Heart right ventricle (tissue), 16 donors: ENCODE measurements around the gene CCDC102A. TPM values are rescaled to one million over a fixed set of nuclear protein-coding genes. Genes with fewer than 3 reads are reported as not detected.

Source experiments
- ATAC-seq, 8 donors: fragments of 200-7000 bp; cut with Tn5 transposase; one replicate each; pipeline ENCODE4 v1.9.1; 2020; ENCODE audit warnings: mild to moderate bottlenecking in 8 of 8, moderate library complexity in 8 of 8, moderate number of reproducible peaks in 1 of 8
- DNase-seq, 2 donors: peaks; one replicate each; pipeline ENCODE4 v3.0.0-alpha.2; 2020
- H3K27ac ChIP-seq, 10 donors: fragments of 200-600 bp; sonication (generic) in 2 of 10; one replicate each; pipeline versions ENCODE4 v1.5.0 to v1.8.0; 2020 to 2022; ENCODE audit warnings: mild to moderate bottlenecking in 3 of 10
- H3K27me3 ChIP-seq, 7 donors: fragments of 200-600 bp; one replicate each; pipeline ENCODE4 v1.8.0; 2021 to 2022; ENCODE audit warnings: mild to moderate bottlenecking in 2 of 7
- H3K36me3 ChIP-seq, 9 donors: fragments of 200-600 bp; sonication (generic) in 1 of 9; one replicate each; pipeline versions ENCODE4 v1.5.0 to v1.8.0; 2020 to 2022; ENCODE audit warnings: mild to moderate bottlenecking in 2 of 9
- H3K4me1 ChIP-seq, 9 donors: fragments of 200-600 bp; sonication (generic) in 1 of 9; one replicate each; pipeline versions ENCODE4 v1.5.0 to v1.8.0; 2020 to 2022; ENCODE audit warnings: mild to moderate bottlenecking in 4 of 9
- H3K4me3 ChIP-seq, 10 donors: fragments of 200-600 bp; sonication (generic) in 2 of 10; one replicate each; pipeline versions ENCODE4 v1.5.0 to v1.8.0; 2020 to 2022; ENCODE audit warnings: mild to moderate bottlenecking in 7 of 10, moderate library complexity in 2 of 10
- H3K9me3 ChIP-seq, 11 donors: fragments of 200-600 bp in 10 of 11; sonication (generic) in 2 of 11; one replicate each; pipeline versions ENCODE4 v1.5.0 to v1.8.0; 2013 to 2022; ENCODE audit warnings: mild to moderate bottlenecking in 2 of 11, control low read depth in 1 of 11, moderate library complexity in 1 of 11
- CTCF ChIP-seq, 9 donors: fragments of 200-600 bp; sonication (generic) in 2 of 9; IDR thresholded peaks; one replicate each; pipeline versions ENCODE4 v1.5.0 to v1.8.0; 2021 to 2022; ENCODE audit warnings: antibody characterized with exemption in 9 of 9, mild to moderate bottlenecking in 5 of 9, moderate library complexity in 1 of 9
- WGBS, 2 donors: extraction: QIAGEN DNeasy Blood & Tissue Kit; methylation state at CpG; one replicate each; pipeline ENCODE4 v1.1.7; 2013; ENCODE audit warnings: inconsistent platforms in 1 of 2; 5-methylcytosine and 5-hydroxymethylcytosine counted together
- intact Hi-C, 10 donors: fragments of 100-400 bp; cut with DNase I; formaldehyde crosslinking; loops; one replicate each; pipeline versions ENCODE4 v1.11.1 to v1.14.2; 2022
- polyA plus RNA-seq, 2 donors: library from polyadenylated mRNA; stranded (reverse); fragments of 200-250 nt; gene quantifications; one replicate each; pipeline ENCODE4 v1.2.3, GENCODE V29; 2013
- total RNA-seq, 10 donors: library from RNA; stranded (reverse); fragmentation: NEBNext Ultra II Directional in 3 of 10; extraction: Animal tissue kit (Norgen Biotek cat#: 25700) in 3 of 10; gene quantifications; one replicate each; pipeline versions ENCODE4 v1.2.1 to v1.2.4, GENCODE V29; 2021 to 2023
- donor health status: Arrhythmogenic right ventricular cardiomyopathy.
- donor health status: ischemic (EF 13 %, LVEDD 7.1; RV severe dilation, severe dysfunction).
- donor health status: healthy with polysubstance abuse.
- donor health status: DM: no; HTN: yes; CAD: no.
- donor health status: DM: no; HTN: no; CAD: no.
- donor health status: ischemic (EF 25% LVEDD 6.9; RV normal size, moderate dysfunction).
- donor health status: ischemic (EF 25% LVEDD 5.7; RV mildly dilated, moderate dysfunction).
- donor health status: healthy.
- donor health status: DM: yes; HTN: yes; CAD: no.
- donor health status: Ischemic cardiomyopathy.
- donor health status: ischemic (EF 35%, LVEDD 5.7; RV mildly dilated, moderate dysfunction).
- donor health status: nonischemic (EF 11% LVEDD 7.7; RV severe dilation, severe dysfunction).
- donor health status: DM: yes; HTN: yes; CAD: no.
- donor health status: PGD.
- donor health status: ischemic (EF 29% LVEDD 5.4; RV normal size, mild dysfunction).
- donor health status: nonischemic (EF 23%, LVEDD 6.1; RV moderate dilation, normal function).

CCDC102A gene
- total and polyA plus RNA-seq, 12 donors, result 3.1 to 10.2 (median 5.1) TPM

- Histone ChIP-seq H3K4me3 (no peak overlapping the region), H3K4me1 (peaks cover 0 to 20% (median 11%) of the 10 kb centered on the region in 9 donors), H3K9me3 (no peaks in the 10 kb centered on the region), H3K27me3 (no peaks in the 10 kb centered on the region), H3K27ac (no peak overlapping the region), H3K36me3 (peaks cover 0 to 70% (median 9%) of the 10 kb centered on the region in 9 donors)
- DNase-seq, result no peak
- no peak for ATAC-seq
- intact Hi-C loops, result loop anchor here (2.0 to 10.0 kb wide), 12 partner anchors 40 to 215 kb away; partner anchors contain the start of gene POLR2C (in 3 of the 10)
- TF ChIP-seq CTCF (IDR thresholded peaks at IDR 0.05), result no peak
- WGBS, 2 donors, result 92 to 93% methylated on average over 31 of the region's 31 CpGs
These were observed 18.7 kb downstream of the CCDC102A start for GRCh38 chr16:57517397-57518367.

GRCh38 chr16:57516773-57517172, 19.6 kb downstream of the CCDC102A start:
- H3K27me3 ChIP-seq, result no peaks in the 10 kb centered on the region
- intact Hi-C loops, result loop anchor here (5.0 to 10.0 kb wide), 9 partner anchors 39 to 214 kb away; partner anchors contain the start of gene POLR2C (in 3 of the 10)
- peaks cover 0 to 20% (median 11%) of the 10 kb centered on the region in 9 donors for H3K4me1 ChIP-seq
- no peak for TF ChIP-seq CTCF (IDR thresholded peaks at IDR 0.05)
- no peak for ATAC-seq
- no peak for DNase-seq
- no peaks in the 10 kb centered on the region for H3K9me3 ChIP-seq
- WGBS, 2 donors, result 81 to 89% methylated on average over 3 of the region's 3 CpGs
- H3K27ac ChIP-seq, result no peak overlapping the region
- peaks cover 0 to 70% (median 9%) of the 10 kb centered on the region in 9 donors for H3K36me3 ChIP-seq
- no peak overlapping the region for H3K4me3 ChIP-seq

GRCh38 chr16:57516176-57516725, 20.1 kb downstream of the CCDC102A start:
- Histone ChIP-seq H3K27me3 (no peaks in the 10 kb centered on the region), H3K4me3 (no peak overlapping the region), H3K9me3 (no peaks in the 10 kb centered on the region), H3K36me3 (peaks cover 0 to 73% (median 9%) of the 10 kb centered on the region in 9 donors), H3K27ac (no peak overlapping the region), H3K4me1 (peaks cover 0 to 20% (median 11%) of the 10 kb centered on the region in 9 donors)
- TF ChIP-seq CTCF (IDR thresholded peaks at IDR 0.05), result no peak
- intact Hi-C loops, result loop anchor here (5.0 to 10.0 kb wide), 9 partner anchors 39 to 214 kb away; partner anchors contain the start of gene POLR2C (in 3 of the 10)
- DNase-seq, result no peak
- ATAC-seq, result no peak
- WGBS, 2 donors, result 86 to 87% methylated on average over 10 of the region's 10 CpGs
